K562 (cell line): ENCODE results near the gene BRD3OS. TPM values are rescaled to one million over a fixed set of nuclear protein-coding genes. Genes with fewer than 3 reads are reported as not detected.
A peak's percentile ranks its signal among the peaks of the same experiment; 100 is the strongest.

Source experiments
- ARID3B ChIP-seq: fragments of 250-450 bp; sonication (Bioruptor Pico); IDR thresholded peaks from 2 replicates; pipeline ENCODE4 v1.4.0; 2020; ENCODE audit warnings: borderline replicate concordance
- E2F3 ChIP-seq: fragments of 250-450 bp; sonication (Bioruptor Pico); IDR thresholded peaks from 2 replicates; pipeline ENCODE4 v1.4.0; 2020; ENCODE audit warnings: mild to moderate bottlenecking
- GABPB1 ChIP-seq: sonication (generic); formaldehyde crosslinking; IDR thresholded peaks from 2 replicates; pipeline ENCODE4 v1.8.0; 2022; ENCODE audit warnings: mild to moderate bottlenecking, missing genetic modification reagents
- ILF3 ChIP-seq: fragments of 450-650 bp; IDR thresholded peaks from 2 replicates; pipeline ENCODE4 v1.6.1; 2018; ENCODE audit warnings: antibody characterized with exemption, mild to moderate bottlenecking, moderate library complexity, borderline replicate concordance
- KDM1A ChIP-seq, 2 experiments: fragments of 450-650 bp; IDR thresholded peaks; 2 replicates each; pipeline ENCODE4 v1.6.1; 2016; ENCODE audit warnings: mild to moderate bottlenecking in 2 of 2
- KDM4B ChIP-seq, 2 experiments: fragments of 450-650 bp in 1 of 2; sonication (generic) in 1 of 2; IDR thresholded peaks; 2 replicates each; pipeline ENCODE4 v1.6.1; 2016 to 2017; ENCODE audit warnings: borderline replicate concordance in 2 of 2, antibody characterized with exemption in 1 of 2, low read depth in 1 of 2, mild to moderate bottlenecking in 1 of 2
- STAT5B ChIP-seq: fragments of 250-450 bp; sonication (Bioruptor Pico); IDR thresholded peaks from 2 replicates; pipeline ENCODE4 v1.8.0; 2021; ENCODE audit warnings: mild to moderate bottlenecking, inconsistent platforms
- SUPT5H ChIP-seq: fragments of 450-650 bp; IDR thresholded peaks from 2 replicates; pipeline ENCODE4 v1.6.1; 2016
- TAF1 ChIP-seq: IDR thresholded peaks from 2 replicates; pipeline ENCODE4 v1.6.1; 2011; ENCODE audit warnings: mild to moderate bottlenecking, low read length, moderate library complexity; ENCODE audit not compliant: insufficient read depth, control insufficient read depth, severe bottlenecking; ENCODE audit errors: extremely low read depth
- TCF7 ChIP-seq: sonication (generic); IDR thresholded peaks from 2 replicates; pipeline ENCODE4 v1.6.1; 2016; ENCODE audit warnings: antibody characterized with exemption, borderline replicate concordance
- XRCC5 ChIP-seq: fragments of 200-400 bp; formaldehyde crosslinking; IDR thresholded peaks from 2 replicates; pipeline ENCODE4 v1.6.1; 2017; ENCODE audit warnings: low read depth, mild to moderate bottlenecking, low read length
- ZNF174 ChIP-seq: fragments of 250-450 bp; sonication (Bioruptor Pico); IDR thresholded peaks from 2 replicates; pipeline ENCODE4 v1.4.0; 2020; ENCODE audit warnings: mild to moderate bottlenecking
- ZNF280A ChIP-seq: fragments of 450-650 bp; IDR thresholded peaks from 2 replicates; pipeline ENCODE4 v1.6.1; 2018; ENCODE audit warnings: mild to moderate bottlenecking, low read depth; ENCODE audit not compliant: partially characterized antibody
- ZNF551 ChIP-seq: fragments of 250-450 bp; sonication (Bioruptor Pico); IDR thresholded peaks from 2 replicates; pipeline ENCODE4 v1.5.0; 2021; ENCODE audit warnings: mild to moderate bottlenecking, moderate library complexity
- ZNF639 ChIP-seq, 2 experiments: fragments of 200-800 bp in 1 of 2; sonication (Bioruptor generic) in 1 of 2; sonication (generic) in 1 of 2; formaldehyde crosslinking in 1 of 2; IDR thresholded peaks in 1 of 2; conservative IDR thresholded peaks in 1 of 2; 2 replicates each; pipeline versions ENCODE4 v1.5.0 to v1.6.1; 2016 to 2020; ENCODE audit warnings: missing compliant biosample characterization in 1 of 2, missing genetic modification characterization in 1 of 2, missing genetic modification reagents in 1 of 2
- ZNF830 ChIP-seq: fragments of 250-450 bp; sonication (Bioruptor Pico); IDR thresholded peaks from 2 replicates; pipeline ENCODE4 v1.5.0; 2021; ENCODE audit warnings: mild to moderate bottlenecking
- polyA plus RNA-seq, 8 experiments: library from polyadenylated mRNA; depleted of rRNA in 4 of 8; stranded (reverse) in 5 of 8; unstranded in 3 of 8; fragments of >200 nt; fragmentation: Nextera tagmentation in 2 of 8; fragmentation: Illumina TruSeq in 1 of 8; extraction: Ambion mirVana in 2 of 8; extraction: Trizol in 1 of 8; gene quantifications; 2 replicates each; pipeline versions ENCODE4 v1.2.1 to v1.2.3, GENCODE V29; 2011 to 2014; ENCODE audit warnings: inconsistent platforms in 1 of 8, missing spikeins in 1 of 8
- total RNA-seq, 7 experiments: library from RNA; depleted of rRNA in 6 of 7; stranded (reverse); fragments of >200 nt in 6 of 7; fragmentation: Illumina TruSeq in 2 of 7; extraction: Trizol in 2 of 7; gene quantifications; 2 replicates each; pipeline versions ENCODE4 v1.2.1 to v1.2.3, GENCODE V29; 2011 to 2021; ENCODE audit warnings: low replicate concordance in 1 of 7
- TF ChIP-seq, protein P1 (sequence below): fragments of 200-800 bp; sonication (Bioruptor generic); IDR thresholded peaks from 2 replicates; pipeline ENCODE4 v1.6.1; 2016; ENCODE audit warnings: missing genetic modification characterization, missing compliant biosample characterization

The BRD3OS gene
- total and polyA plus RNA-seq, 9 of the 15 experiments (the other 6 are each of a cell fraction or from before 2014, with no cell fraction given): 1.1 to 8.7 (median 5.9) TPM

GRCh38 chr9:134025606-134026541 lies 593 bp downstream of the BRD3OS start (continued):
- no peak for TF ChIP-seq STAT5B (CRISPR knock-in tag)
- TF ChIP-seq ZNF830 (CRISPR knock-in tag): no peak
- no peak for TF ChIP-seq ARID3B (CRISPR knock-in tag)
- TF ChIP-seq ZNF639 (CRISPR knock-in tag; conservative IDR thresholded peaks at IDR 0.05 in 1 of 2, IDR thresholded peaks at IDR 0.05 in 1 of 2): no peak
- no peak for TF ChIP-seq ILF3
- no peak for TF ChIP-seq ZNF280A
- TF ChIP-seq TCF7: no peak
- TF ChIP-seq TAF1: peak; percentile 15
- no peak for TF ChIP-seq ZNF174 (CRISPR knock-in tag)
- no peak for TF ChIP-seq XRCC5
- TF ChIP-seq E2F3 (CRISPR knock-in tag): no peak
- 0 out of 4 replicates have a peak, but pooled peaks of 1 of the 2 experiments have one; percentile 5 for TF ChIP-seq KDM4B (IDR thresholded peaks at IDR 0.05; ENCODE audit: borderline replicate concordance in 2 of 2, low read depth in 1 of 2)
- peak; percentile 39 for TF ChIP-seq GABPB1 (CRISPR knock-in tag)
- TF ChIP-seq KDM1A (IDR thresholded peaks at IDR 0.05): no peak
- TF ChIP-seq ZNF551 (CRISPR knock-in tag): no peak
- no peak for TF ChIP-seq SUPT5H
- TF ChIP-seq, protein P1, sequence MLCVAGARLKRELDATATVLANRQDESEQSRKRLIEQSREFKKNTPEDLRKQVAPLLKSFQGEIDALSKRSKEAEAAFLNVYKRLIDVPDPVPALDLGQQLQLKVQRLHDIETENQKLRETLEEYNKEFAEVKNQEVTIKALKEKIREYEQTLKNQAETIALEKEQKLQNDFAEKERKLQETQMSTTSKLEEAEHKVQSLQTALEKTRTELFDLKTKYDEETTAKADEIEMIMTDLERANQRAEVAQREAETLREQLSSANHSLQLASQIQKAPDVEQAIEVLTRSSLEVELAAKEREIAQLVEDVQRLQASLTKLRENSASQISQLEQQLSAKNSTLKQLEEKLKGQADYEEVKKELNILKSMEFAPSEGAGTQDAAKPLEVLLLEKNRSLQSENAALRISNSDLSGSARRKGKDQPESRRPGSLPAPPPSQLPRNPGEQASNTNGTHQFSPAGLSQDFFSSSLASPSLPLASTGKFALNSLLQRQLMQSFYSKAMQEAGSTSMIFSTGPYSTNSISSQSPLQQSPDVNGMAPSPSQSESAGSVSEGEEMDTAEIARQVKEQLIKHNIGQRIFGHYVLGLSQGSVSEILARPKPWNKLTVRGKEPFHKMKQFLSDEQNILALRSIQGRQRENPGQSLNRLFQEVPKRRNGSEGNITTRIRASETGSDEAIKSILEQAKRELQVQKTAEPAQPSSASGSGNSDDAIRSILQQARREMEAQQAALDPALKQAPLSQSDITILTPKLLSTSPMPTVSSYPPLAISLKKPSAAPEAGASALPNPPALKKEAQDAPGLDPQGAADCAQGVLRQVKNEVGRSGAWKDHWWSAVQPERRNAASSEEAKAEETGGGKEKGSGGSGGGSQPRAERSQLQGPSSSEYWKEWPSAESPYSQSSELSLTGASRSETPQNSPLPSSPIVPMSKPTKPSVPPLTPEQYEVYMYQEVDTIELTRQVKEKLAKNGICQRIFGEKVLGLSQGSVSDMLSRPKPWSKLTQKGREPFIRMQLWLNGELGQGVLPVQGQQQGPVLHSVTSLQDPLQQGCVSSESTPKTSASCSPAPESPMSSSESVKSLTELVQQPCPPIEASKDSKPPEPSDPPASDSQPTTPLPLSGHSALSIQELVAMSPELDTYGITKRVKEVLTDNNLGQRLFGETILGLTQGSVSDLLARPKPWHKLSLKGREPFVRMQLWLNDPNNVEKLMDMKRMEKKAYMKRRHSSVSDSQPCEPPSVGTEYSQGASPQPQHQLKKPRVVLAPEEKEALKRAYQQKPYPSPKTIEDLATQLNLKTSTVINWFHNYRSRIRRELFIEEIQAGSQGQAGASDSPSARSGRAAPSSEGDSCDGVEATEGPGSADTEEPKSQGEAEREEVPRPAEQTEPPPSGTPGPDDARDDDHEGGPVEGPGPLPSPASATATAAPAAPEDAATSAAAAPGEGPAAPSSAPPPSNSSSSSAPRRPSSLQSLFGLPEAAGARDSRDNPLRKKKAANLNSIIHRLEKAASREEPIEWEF: no peak
